MM.1S (cell line): Measurements from ENCODE around the gene MUC5B.

ENCODE experiments used
- EZH2 ChIP-seq: fragments of 300-600 bp; sonication (generic); optimal IDR thresholded peaks from 2 replicates; pipeline ENCODE3; 2017; ENCODE audit warnings: low read depth, mild to moderate bottlenecking, antibody characterized with exemption, low read length, mixed read lengths
- TF ChIP-seq, protein P1 (sequence below): fragments of 300-600 bp; sonication (generic); IDR thresholded peaks from 2 replicates; pipeline ENCODE4 v1.5.1; 2016; ENCODE audit warnings: antibody characterized with exemption, low read length, mixed read lengths

DNA sequence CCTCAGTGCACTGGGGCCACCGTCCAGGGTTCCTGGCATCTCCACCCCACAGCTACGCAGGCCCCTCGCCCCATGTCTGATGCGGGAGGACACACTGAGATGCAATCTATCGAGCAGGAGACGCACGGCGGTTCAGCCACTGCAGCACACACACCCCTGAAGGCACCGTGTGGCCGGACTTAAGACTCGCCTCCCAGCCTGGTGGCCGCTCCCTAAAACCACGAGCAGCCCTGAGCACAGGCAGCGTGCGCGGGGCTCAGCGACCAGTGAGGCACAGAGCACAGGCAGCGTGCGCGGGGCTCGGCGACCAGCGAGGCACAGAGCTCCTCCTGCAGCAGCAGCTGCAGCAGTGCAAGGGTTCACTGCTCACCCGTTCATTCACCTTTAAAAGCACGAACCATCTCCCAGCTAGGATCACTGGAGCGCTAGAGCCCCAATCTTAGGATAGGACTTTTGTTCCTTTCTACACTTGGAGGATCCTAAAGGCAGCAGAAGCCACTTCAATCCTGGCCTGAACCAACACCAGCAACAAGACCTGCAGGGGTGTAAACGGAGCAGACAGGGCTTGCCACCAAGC, 55.2 kb downstream of the MUC5B start:
- no peak for TF ChIP-seq EZH2
- TF ChIP-seq, protein P1, sequence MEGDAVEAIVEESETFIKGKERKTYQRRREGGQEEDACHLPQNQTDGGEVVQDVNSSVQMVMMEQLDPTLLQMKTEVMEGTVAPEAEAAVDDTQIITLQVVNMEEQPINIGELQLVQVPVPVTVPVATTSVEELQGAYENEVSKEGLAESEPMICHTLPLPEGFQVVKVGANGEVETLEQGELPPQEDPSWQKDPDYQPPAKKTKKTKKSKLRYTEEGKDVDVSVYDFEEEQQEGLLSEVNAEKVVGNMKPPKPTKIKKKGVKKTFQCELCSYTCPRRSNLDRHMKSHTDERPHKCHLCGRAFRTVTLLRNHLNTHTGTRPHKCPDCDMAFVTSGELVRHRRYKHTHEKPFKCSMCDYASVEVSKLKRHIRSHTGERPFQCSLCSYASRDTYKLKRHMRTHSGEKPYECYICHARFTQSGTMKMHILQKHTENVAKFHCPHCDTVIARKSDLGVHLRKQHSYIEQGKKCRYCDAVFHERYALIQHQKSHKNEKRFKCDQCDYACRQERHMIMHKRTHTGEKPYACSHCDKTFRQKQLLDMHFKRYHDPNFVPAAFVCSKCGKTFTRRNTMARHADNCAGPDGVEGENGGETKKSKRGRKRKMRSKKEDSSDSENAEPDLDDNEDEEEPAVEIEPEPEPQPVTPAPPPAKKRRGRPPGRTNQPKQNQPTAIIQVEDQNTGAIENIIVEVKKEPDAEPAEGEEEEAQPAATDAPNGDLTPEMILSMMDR: no peak
